D341Med (cell line): Measurements from ENCODE around the gene CORO1A.
"Not testable (repeated sequence)": the region's sequence is repeated elsewhere in the genome, so short reads cannot be mapped to it uniquely, and the experiment has no call there.

Experiments
- DNase-seq: peaks from one replicate; pipeline ENCODE4 v3.0.0; 2012; ENCODE audit warnings: low spot score

Gene CORO1A

GRCh38 chr16:30183233-30184095 is at the start of gene CORO1A:
CORO1A (plus strand) TSS chr16:30183602; CDS start chr16:30185210, 1,608 bp downstream.
- peak; percentile 91 for DNase-seq

- no peak for DNase-seq
Observed at GRCh38 chr16:30136971-30137605, 46.3 kb upstream of the CORO1A start.

- DNase-seq, result no peak
Observed at GRCh38 chr16:30137897-30138296, 45.5 kb upstream of the CORO1A start.

- no peak for DNase-seq
Observed at GRCh38 chr16:30139583-30140481, 43.6 kb upstream of the CORO1A start.

GRCh38 chr16:30141750-30142149 is 41.7 kb upstream of the CORO1A start:
- no peak for DNase-seq

GRCh38 chr16:30142672-30143346 is 40.6 kb upstream of the CORO1A start:
- DNase-seq, result peak; percentile 54

GRCh38 chr16:30143347-30143702 is 40.1 kb upstream of the CORO1A start:
- DNase-seq, result no peak

GRCh38 chr16:30144017-30144416 is 39.4 kb upstream of the CORO1A start:
- DNase-seq, result no peak

- DNase-seq, result no peak
Observed at GRCh38 chr16:30144917-30145316, 38.5 kb upstream of the CORO1A start.

- peak; percentile 24 for DNase-seq
Observed at GRCh38 chr16:30145657-30146056, 37.7 kb upstream of the CORO1A start.

- DNase-seq, result no peak
Observed at GRCh38 chr16:30147843-30148510, 35.4 kb upstream of the CORO1A start.

GRCh38 chr16:30149250-30149930 is 34.0 kb upstream of the CORO1A start:
- DNase-seq, result no peak

- no peak for DNase-seq
Observed at GRCh38 chr16:30151091-30151490, 32.3 kb upstream of the CORO1A start.

GRCh38 chr16:30152517-30152916 is 30.9 kb upstream of the CORO1A start:
- DNase-seq, result no peak

- no peak for DNase-seq
Observed at GRCh38 chr16:30155188-30155587, 28.2 kb upstream of the CORO1A start.

- DNase-seq, result no peak
Observed at GRCh38 chr16:30157214-30157613, 26.2 kb upstream of the CORO1A start.

- no peak for DNase-seq
Observed at GRCh38 chr16:30163538-30163937, 19.9 kb upstream of the CORO1A start.

- DNase-seq, result no peak
Observed at GRCh38 chr16:30166202-30166902, 17.1 kb upstream of the CORO1A start.

GRCh38 chr16:30168746-30169145 is 14.7 kb upstream of the CORO1A start:
- DNase-seq, result not testable (repeated sequence)

- DNase-seq, result not testable (repeated sequence)
Observed at GRCh38 chr16:30169416-30169815, 14.0 kb upstream of the CORO1A start.
